ENCODE measurements around the gene KCND2. TPM values are rescaled to one million over a fixed set of nuclear protein-coding genes. Genes with fewer than 3 reads are reported as not detected.

Gene KCND2
- total and polyA plus RNA-seq, 7 donors: under 0.01 to 3.3 (median 1.3) TPM; not detected in 1

GRCh38 chr7:120502825-120503224, 229.8 kb downstream of the KCND2 start:
- Histone ChIP-seq H3K36me3 (no peaks in the 10 kb centered on the region), H3K4me1 (no peaks in the 10 kb centered on the region), H3K27ac (no peak overlapping the region), H3K27me3 (no peaks in the 10 kb centered on the region), H3K9me3 (no peaks in the 10 kb centered on the region), H3K4me3 (no peak overlapping the region)
- intact Hi-C loops (cut with DNase I): no loop called here
- WGBS, 2 donors: 35 to 73% methylated on average over 1 of the region's 1 CpG
- TF ChIP-seq POLR2A (IDR thresholded peaks at IDR 0.05) (no peak), EP300 (IDR thresholded peaks at IDR 0.05) (no peak), POLR2AphosphoS5 (IDR thresholded peaks at IDR 0.05) (no peak)
- TF ChIP-seq, protein P1, sequence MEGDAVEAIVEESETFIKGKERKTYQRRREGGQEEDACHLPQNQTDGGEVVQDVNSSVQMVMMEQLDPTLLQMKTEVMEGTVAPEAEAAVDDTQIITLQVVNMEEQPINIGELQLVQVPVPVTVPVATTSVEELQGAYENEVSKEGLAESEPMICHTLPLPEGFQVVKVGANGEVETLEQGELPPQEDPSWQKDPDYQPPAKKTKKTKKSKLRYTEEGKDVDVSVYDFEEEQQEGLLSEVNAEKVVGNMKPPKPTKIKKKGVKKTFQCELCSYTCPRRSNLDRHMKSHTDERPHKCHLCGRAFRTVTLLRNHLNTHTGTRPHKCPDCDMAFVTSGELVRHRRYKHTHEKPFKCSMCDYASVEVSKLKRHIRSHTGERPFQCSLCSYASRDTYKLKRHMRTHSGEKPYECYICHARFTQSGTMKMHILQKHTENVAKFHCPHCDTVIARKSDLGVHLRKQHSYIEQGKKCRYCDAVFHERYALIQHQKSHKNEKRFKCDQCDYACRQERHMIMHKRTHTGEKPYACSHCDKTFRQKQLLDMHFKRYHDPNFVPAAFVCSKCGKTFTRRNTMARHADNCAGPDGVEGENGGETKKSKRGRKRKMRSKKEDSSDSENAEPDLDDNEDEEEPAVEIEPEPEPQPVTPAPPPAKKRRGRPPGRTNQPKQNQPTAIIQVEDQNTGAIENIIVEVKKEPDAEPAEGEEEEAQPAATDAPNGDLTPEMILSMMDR (IDR thresholded peaks at IDR 0.05): no peak
- DNase-seq: no peak

DNA sequence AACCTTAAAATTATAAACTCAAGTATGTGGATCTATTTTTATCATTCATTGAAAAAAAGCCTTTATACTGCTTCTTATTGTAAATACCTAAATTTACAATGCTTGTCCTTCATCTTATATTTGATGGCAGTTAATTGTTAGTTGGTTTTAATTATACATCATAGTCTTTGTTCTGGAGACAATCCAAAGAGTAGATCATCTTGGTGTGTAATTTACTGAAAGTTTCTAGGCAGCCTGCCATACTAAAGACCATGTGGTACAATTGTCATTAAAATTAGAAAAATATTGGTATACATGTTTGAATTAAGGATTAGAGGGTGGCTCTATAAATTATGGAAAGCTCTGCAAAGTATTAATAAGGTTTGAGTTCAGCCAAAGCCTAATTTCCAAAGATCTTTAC, 231.4 kb downstream of the KCND2 start:
- no peaks in the 10 kb centered on the region for H3K4me1 ChIP-seq
- no peak overlapping the region for H3K27ac ChIP-seq
- no peaks in the 10 kb centered on the region for H3K9me3 ChIP-seq
- no peak for TF ChIP-seq EP300 (IDR thresholded peaks at IDR 0.05)
- TF ChIP-seq, protein P1 (IDR thresholded peaks at IDR 0.05): no peak
- no peak for TF ChIP-seq POLR2A (IDR thresholded peaks at IDR 0.05)
- TF ChIP-seq POLR2AphosphoS5 (IDR thresholded peaks at IDR 0.05): no peak
- no peak for DNase-seq
- H3K4me3 ChIP-seq: no peak overlapping the region
- no peaks in the 10 kb centered on the region for H3K27me3 ChIP-seq
- no peaks in the 10 kb centered on the region for H3K36me3 ChIP-seq
- intact Hi-C loops (cut with DNase I): no loop called here

GRCh38 chr7:120505770-120506169, 232.8 kb downstream of the KCND2 start:
- Histone ChIP-seq H3K36me3 (no peaks in the 10 kb centered on the region), H3K4me3 (no peak overlapping the region), H3K4me1 (no peaks in the 10 kb centered on the region), H3K9me3 (no peaks in the 10 kb centered on the region), H3K27me3 (no peaks in the 10 kb centered on the region), H3K27ac (no peak overlapping the region)
- no peak for DNase-seq
- intact Hi-C loops (cut with DNase I): no loop called here
- no peak for TF ChIP-seq POLR2AphosphoS5 (IDR thresholded peaks at IDR 0.05)
- no peak for TF ChIP-seq EP300 (IDR thresholded peaks at IDR 0.05)
- TF ChIP-seq POLR2A (IDR thresholded peaks at IDR 0.05): no peak
- TF ChIP-seq, protein P1 (IDR thresholded peaks at IDR 0.05): no peak

GRCh38 chr7:120512701-120513100, 239.7 kb downstream of the KCND2 start:
- H3K4me1 ChIP-seq: no peaks in the 10 kb centered on the region
- WGBS, 2 donors: 83 to 84% methylated on average over 3 of the region's 3 CpGs
- intact Hi-C loops (cut with DNase I): no loop called here
- TF ChIP-seq, protein P1 (IDR thresholded peaks at IDR 0.05): no peak
- no peak for TF ChIP-seq POLR2A (IDR thresholded peaks at IDR 0.05)
- no peak for TF ChIP-seq EP300 (IDR thresholded peaks at IDR 0.05)
- TF ChIP-seq POLR2AphosphoS5 (IDR thresholded peaks at IDR 0.05): no peak
- no peaks in the 10 kb centered on the region for H3K27me3 ChIP-seq
- no peak overlapping the region for H3K27ac ChIP-seq
- no peaks in the 10 kb centered on the region for H3K9me3 ChIP-seq
- no peaks in the 10 kb centered on the region for H3K36me3 ChIP-seq
- no peak for DNase-seq
- H3K4me3 ChIP-seq: no peak overlapping the region

- no peaks in the 10 kb centered on the region for H3K9me3 ChIP-seq
- no peaks in the 10 kb centered on the region for H3K4me1 ChIP-seq
- intact Hi-C loops (cut with DNase I): no loop called here
- no peak for TF ChIP-seq POLR2AphosphoS5 (IDR thresholded peaks at IDR 0.05)
- TF ChIP-seq POLR2A (IDR thresholded peaks at IDR 0.05): no peak
- TF ChIP-seq EP300 (IDR thresholded peaks at IDR 0.05): no peak
- TF ChIP-seq, protein P1 (IDR thresholded peaks at IDR 0.05): no peak
- no peak overlapping the region for H3K4me3 ChIP-seq
- H3K27me3 ChIP-seq: no peaks in the 10 kb centered on the region
- H3K27ac ChIP-seq: no peak overlapping the region
- 78 to 90% methylated on average over 3 of the region's 3 CpGs for WGBS, 2 donors
- no peak for DNase-seq
- H3K36me3 ChIP-seq: no peaks in the 10 kb centered on the region
Observed at GRCh38 chr7:120519224-120519623, 246.2 kb downstream of the KCND2 start.
